ENCODE data around the gene HINT3.

- TF ChIP-seq POLR2A (IDR thresholded peaks at IDR 0.05) (no peak), CTCF (IDR thresholded peaks at IDR 0.05) (no peak)
Observed at GRCh38 chr6:125944434-125944816, 12.1 kb upstream of the HINT3 start.
